IMR-90 (cell line): ENCODE results near the gene PLCG1. TPM values are rescaled to one million over a fixed set of nuclear protein-coding genes. Genes with fewer than 3 reads are reported as not detected.

Source experiments
- ATAC-seq: fragments of 200-7000 bp; cut with Tn5 transposase; 2 replicates; pipeline ENCODE4 v1.9.1; 2020; ENCODE audit warnings: low read depth, mild to moderate bottlenecking, moderate library complexity
- BruUV-seq: library from RNA; stranded (reverse); fragments of 400-500 nt; replicated peaks from 2 replicates; lab custom pipeline; 2021; lab: Mats Ljungman, UMichigan
- CTCF ChIA-PET: fragments of 300-600 bp; formaldehyde crosslinking; extraction: SDS; loops from one replicate; lab custom pipeline; 2021; ENCODE audit warnings: antibody characterized with exemption; lab: Yijun Ruan, JAX
- POLR2A ChIA-PET: fragments of 300-600 bp; sonication (Branson Sonifier 250); formaldehyde crosslinking; loops from one replicate; lab custom pipeline; 2022; ENCODE audit warnings: antibody characterized with exemption; ENCODE audit not compliant: unreplicated experiment; lab: Charles Lee
- DNase-seq: peaks from one replicate; pipeline ENCODE4 v3.0.0; 2013
- H2AFZ ChIP-seq: replicated peaks from 2 replicates; pipeline ENCODE3; 2013; ENCODE audit warnings: low read length, mild to moderate bottlenecking; ENCODE audit not compliant: poor library complexity
- H2AK5ac ChIP-seq: 2 replicates; pipeline ENCODE4 v1.6.1; 2013; ENCODE audit warnings: low read depth, low read length, inconsistent platforms
- H2AK9ac ChIP-seq: replicated peaks from 2 replicates; pipeline ENCODE3; 2013; ENCODE audit warnings: mild to moderate bottlenecking, low read depth, low read length, moderate library complexity; ENCODE audit not compliant: poor library complexity
- H2BK120ac ChIP-seq: 2 replicates; pipeline ENCODE4 v1.6.1; 2013; ENCODE audit warnings: low read depth, low read length, inconsistent platforms
- H2BK15ac ChIP-seq: 3 replicates; pipeline ENCODE4 v1.6.1; 2013; ENCODE audit warnings: low read depth, low read length, inconsistent platforms
- H2BK20ac ChIP-seq: 2 replicates; pipeline ENCODE4 v1.6.1; 2013; ENCODE audit warnings: low read depth, mild to moderate bottlenecking, inconsistent platforms, low read length, moderate library complexity
- H2BK5ac ChIP-seq: 2 replicates; pipeline ENCODE4 v1.6.1; 2013; ENCODE audit warnings: mild to moderate bottlenecking, low read depth, low read length, inconsistent platforms; ENCODE audit not compliant: poor library complexity, severe bottlenecking
- H3K14ac ChIP-seq: replicated peaks from 2 replicates; pipeline ENCODE4 v1.6.1; 2013; ENCODE audit warnings: low read depth, low read length, inconsistent platforms
- H3K18ac ChIP-seq: 2 replicates; pipeline ENCODE4 v1.6.1; 2013; ENCODE audit warnings: low read depth, low read length, control low read depth
- H3K23ac ChIP-seq: 2 replicates; pipeline ENCODE4 v1.6.1; 2013; ENCODE audit warnings: low read depth, low read length, inconsistent platforms
- H3K27ac ChIP-seq: 2 replicates; pipeline ENCODE4 v1.5.1; 2013; ENCODE audit warnings: mild to moderate bottlenecking, control low read depth, low read length; ENCODE audit not compliant: insufficient read depth
- H3K27me3 ChIP-seq: 2 replicates; pipeline ENCODE4 v1.6.1; 2013; ENCODE audit warnings: low read length; ENCODE audit not compliant: control insufficient read depth, insufficient read depth
- H3K36me3 ChIP-seq: 2 replicates; pipeline ENCODE4 v1.6.1; 2013; ENCODE audit warnings: low read length, mixed read lengths; ENCODE audit not compliant: control insufficient read depth, insufficient read depth
- H3K4ac ChIP-seq: 2 replicates; pipeline ENCODE4 v1.6.1; 2013; ENCODE audit warnings: low read depth, low read length, inconsistent platforms
- H3K4me1 ChIP-seq: 2 replicates; pipeline ENCODE4 v1.6.1; 2013; ENCODE audit warnings: low read length, mixed read lengths; ENCODE audit not compliant: control insufficient read depth, insufficient read depth
- H3K4me2 ChIP-seq: 2 replicates; pipeline ENCODE4 v1.6.1; 2013; ENCODE audit warnings: low read depth, mild to moderate bottlenecking, control low read depth, low read length, moderate library complexity
- H3K4me3 ChIP-seq: 2 replicates; pipeline ENCODE4 v1.5.1; 2013; ENCODE audit warnings: low read depth, mild to moderate bottlenecking, control low read depth, low read length, moderate library complexity; ENCODE audit not compliant: insufficient read depth
- H3K56ac ChIP-seq: 2 replicates; pipeline ENCODE4 v1.6.1; 2013; ENCODE audit warnings: low read length, inconsistent platforms; ENCODE audit not compliant: insufficient read depth; ENCODE audit errors: extremely low read depth
- H3K79me1 ChIP-seq, 2 experiments: 2 replicates each; pipeline ENCODE4 v1.6.1; 2013; ENCODE audit warnings: low read length in 2 of 2, inconsistent platforms in 1 of 2, low read depth in 1 of 2
- H3K9ac ChIP-seq: 2 replicates; pipeline ENCODE4 v1.6.1; 2013; ENCODE audit warnings: low read depth, low read length, control low read depth
- H3K9me1 ChIP-seq: 2 replicates; pipeline ENCODE4 v1.6.1; 2013; ENCODE audit warnings: low read length, inconsistent platforms; ENCODE audit not compliant: insufficient read depth
- H3K9me3 ChIP-seq: 2 replicates; pipeline ENCODE4 v1.6.1; 2013; ENCODE audit warnings: low read length; ENCODE audit not compliant: control insufficient read depth, insufficient read depth
- H4K20me1 ChIP-seq: 2 replicates; pipeline ENCODE4 v1.6.1; 2013; ENCODE audit warnings: low read length, inconsistent platforms; ENCODE audit not compliant: insufficient read depth
- H4K5ac ChIP-seq: 2 replicates; pipeline ENCODE4 v1.6.1; 2013; ENCODE audit warnings: mild to moderate bottlenecking, low read depth, low read length, control low read depth
- H4K8ac ChIP-seq, 2 experiments: 2 replicates each; pipeline ENCODE4 v1.6.1; 2013; ENCODE audit warnings: low read depth in 2 of 2, low read length in 2 of 2, control low read depth in 1 of 2, inconsistent platforms in 1 of 2
- H4K91ac ChIP-seq: 2 replicates; pipeline ENCODE4 v1.6.1; 2013; ENCODE audit warnings: low read depth, low read length, inconsistent platforms; ENCODE audit not compliant: insufficient read depth
- BHLHE40 ChIP-seq: fragments of 150-350 bp; IDR thresholded peaks from 2 replicates; pipeline ENCODE4 v1.6.1; 2016; ENCODE audit warnings: mild to moderate bottlenecking, low read depth, low read length
- CEBPB ChIP-seq: IDR thresholded peaks from 2 replicates; pipeline ENCODE4 v1.6.1; 2012; ENCODE audit warnings: low read depth, low read length, improper control_type of control experiment
- CHD1 ChIP-seq: IDR thresholded peaks from 2 replicates; pipeline ENCODE4 v1.6.1; 2012; ENCODE audit warnings: low read depth, low read length, improper control_type of control experiment
- CTCF ChIP-seq: conservative IDR thresholded peaks from 2 replicates; pipeline ENCODE4 v1.5.1; 2012; ENCODE audit warnings: mild to moderate bottlenecking, low read depth, low read length, improper control_type of control experiment
- FOS ChIP-seq: fragments of 150-350 bp; IDR thresholded peaks from 2 replicates; pipeline ENCODE4 v1.6.1; 2016; ENCODE audit warnings: low read depth, low read length
- MAFK ChIP-seq: IDR thresholded peaks from 2 replicates; pipeline ENCODE4 v1.6.1; 2012; ENCODE audit warnings: low read depth, low read length, improper control_type of control experiment
- MXI1 ChIP-seq: IDR thresholded peaks from 2 replicates; pipeline ENCODE4 v1.6.1; 2012; ENCODE audit warnings: low read depth, mild to moderate bottlenecking, low read length, moderate library complexity, borderline replicate concordance
- NFE2L2 ChIP-seq: fragments of 150-350 bp; IDR thresholded peaks from 2 replicates; pipeline ENCODE4 v1.6.1; 2016; ENCODE audit warnings: low read depth, mild to moderate bottlenecking, low read length
- POLR2A ChIP-seq: IDR thresholded peaks from 2 replicates; pipeline ENCODE4 v1.6.1; 2012; ENCODE audit warnings: mild to moderate bottlenecking, low read depth, low read length
- RAD21 ChIP-seq: IDR thresholded peaks from 2 replicates; pipeline ENCODE4 v1.6.1; 2012; ENCODE audit warnings: low read length, improper control_type of control experiment
- RCOR1 ChIP-seq: IDR thresholded peaks from 2 replicates; pipeline ENCODE4 v1.6.1; 2012; ENCODE audit warnings: mild to moderate bottlenecking, low read length, improper control_type of control experiment; ENCODE audit not compliant: insufficient replicate concordance
- RFX5 ChIP-seq: IDR thresholded peaks from 2 replicates; pipeline ENCODE4 v1.8.0; 2012; ENCODE audit warnings: low read depth, mild to moderate bottlenecking, low read length, moderate library complexity
- SMC3 ChIP-seq: fragments of 150-350 bp; IDR thresholded peaks from 2 replicates; pipeline ENCODE4 v1.6.1; 2016; ENCODE audit warnings: low read depth, mild to moderate bottlenecking, antibody characterized with exemption, low read length, moderate library complexity
- USF2 ChIP-seq: fragments of 150-350 bp; IDR thresholded peaks from 2 replicates; pipeline ENCODE4 v1.6.1; 2017; ENCODE audit warnings: mild to moderate bottlenecking, antibody characterized with exemption, low read length, low read depth
- WGBS, 2 experiments: methylation state at CpG; one replicate each; pipeline versions ENCODE4 v1.1.5 to v1.1.7; 2013; ENCODE audit warnings: missing lambda C conversion rate in 2 of 2; ENCODE audit not compliant: insufficient read length in 1 of 2; ENCODE audit errors: extremely low coverage in 2 of 2; 5-methylcytosine and 5-hydroxymethylcytosine counted together
- dilution Hi-C: fragments of 300-500 bp; cut with HindIII; formaldehyde crosslinking; loops from one replicate; pipeline ENCODE4 v1.14.3; 2018; ENCODE audit warnings: low sequenced_read_pairs; ENCODE audit not compliant: unreplicated experiment
- in situ Hi-C: fragments of 300-500 bp; cut with MboI; formaldehyde crosslinking; loops from 3 replicates; pipeline ENCODE4 v1.14.3; 2019; ENCODE audit warnings: low sequenced_read_pairs, inconsistent platforms, mixed read lengths
- intact Hi-C: fragments of 100-400 bp; cut with micrococcal nuclease; formaldehyde crosslinking; loops from 2 replicates; pipeline ENCODE4 v1.10.0; 2022
- polyA plus RNA-seq, 3 experiments: library from polyadenylated mRNA; depleted of rRNA; stranded (reverse); fragments of >200 nt; gene quantifications; 2 replicates each; pipeline ENCODE4 v1.2.3, GENCODE V29; 2012; ENCODE audit warnings: low replicate concordance in 1 of 3
- total RNA-seq: library from RNA; depleted of rRNA; stranded (reverse); fragments of >200 nt; gene quantifications from 2 replicates; pipeline ENCODE4 v1.2.3, GENCODE V29; 2012
- TF ChIP-seq, protein P1 (sequence below): fragments of 150-350 bp; IDR thresholded peaks from 2 replicates; pipeline ENCODE4 v1.6.1; 2016; ENCODE audit warnings: low read depth, mild to moderate bottlenecking, low read length, moderate library complexity, borderline replicate concordance

PLCG1 gene
- total and polyA plus RNA-seq, 2 of the 4 experiments (the other 2 are of a cell fraction), result 59.1 to 69.1 TPM

- H3K36me3 ChIP-seq, result peaks cover 87% of the 10 kb centered on the region
- dilution Hi-C loops, result no loop called here
- POLR2A ChIA-PET, result no interaction called here
- no peak for TF ChIP-seq RAD21
- no peak for TF ChIP-seq RFX5
- TF ChIP-seq MXI1, result no peak
- no peak for TF ChIP-seq BHLHE40
- no peak for TF ChIP-seq RCOR1
- TF ChIP-seq SMC3, result no peak
- TF ChIP-seq POLR2A, result no peak
- TF ChIP-seq FOS, result no peak
- no peak for TF ChIP-seq CHD1
- TF ChIP-seq MAFK, result no peak
- TF ChIP-seq NFE2L2, result no peak
- TF ChIP-seq CTCF, result no peak
- TF ChIP-seq, protein P1, sequence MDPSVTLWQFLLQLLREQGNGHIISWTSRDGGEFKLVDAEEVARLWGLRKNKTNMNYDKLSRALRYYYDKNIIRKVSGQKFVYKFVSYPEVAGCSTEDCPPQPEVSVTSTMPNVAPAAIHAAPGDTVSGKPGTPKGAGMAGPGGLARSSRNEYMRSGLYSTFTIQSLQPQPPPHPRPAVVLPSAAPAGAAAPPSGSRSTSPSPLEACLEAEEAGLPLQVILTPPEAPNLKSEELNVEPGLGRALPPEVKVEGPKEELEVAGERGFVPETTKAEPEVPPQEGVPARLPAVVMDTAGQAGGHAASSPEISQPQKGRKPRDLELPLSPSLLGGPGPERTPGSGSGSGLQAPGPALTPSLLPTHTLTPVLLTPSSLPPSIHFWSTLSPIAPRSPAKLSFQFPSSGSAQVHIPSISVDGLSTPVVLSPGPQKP, result no peak
- no peak for TF ChIP-seq CEBPB
- no peak for TF ChIP-seq USF2
Observed at GRCh38 chr20:41170386-41171105, 33.2 kb downstream of the PLCG1 start.

More at GRCh38 chr20:41170386-41171105, 33.2 kb downstream of the PLCG1 start:
- Histone ChIP-seq H3K23ac (no peak overlapping the region), H3K4me3 (no peak overlapping the region), H3K79me1 (peaks cover 9 to 69% of the 10 kb centered on the region in 2 experiments; a peak in 3 of 4 replicates), H3K4ac (no peak overlapping the region), H3K4me1 (peaks cover 24% of the 10 kb centered on the region), H3K14ac (no peak overlapping the region), H3K56ac (no peak overlapping the region), H2BK20ac (no peak overlapping the region), H2AFZ (no peak overlapping the region), H4K5ac (no peak overlapping the region), H3K27ac (no peak overlapping the region), H2BK5ac (no peak overlapping the region), H4K91ac (no peak overlapping the region), H3K9ac (no peak overlapping the region), H3K9me3 (no peaks in the 10 kb centered on the region), H4K20me1 (peaks cover 30% of the 10 kb centered on the region), H2BK15ac (no peak overlapping the region), H2AK5ac (no peak overlapping the region), H3K9me1 (peaks cover 8% of the 10 kb centered on the region), H3K4me2 (no peak overlapping the region), H3K27me3 (no peaks in the 10 kb centered on the region), H2AK9ac (no peak overlapping the region), H4K8ac (no peak overlapping the region), H3K18ac (no peak overlapping the region), H2BK120ac (no peak overlapping the region)
- in situ Hi-C loops (loop anchor here (25.0 kb wide), 1 partner anchor 442 kb away; the partner anchor contains the start of gene CHD6), intact Hi-C loops (loop anchor here (5.0 to 10.0 kb wide), 2 partner anchors 227 to 524 kb away; no protein-coding TSS in a partner anchor)
- CTCF ChIA-PET, result interaction anchor here (0.8 kb wide), 1 partner anchor 146 kb away, joined by 3 read pairs; no protein-coding TSS in a partner anchor
- WGBS, 2 experiments, result 100% methylated on average over 6 of the region's 6 CpGs; no CpG with 5 or more reads in 1 of the 2 experiments
- no peak for DNase-seq
- ATAC-seq, result no peak
- BruUV-seq, result no TSS peak
